Loucy (cell line): ENCODE results near the gene NOL4.

Source experiments
- CTCF ChIP-seq: fragments of 200-600 bp; sonication (generic); conservative IDR thresholded peaks from 2 replicates; pipeline ENCODE4 v1.5.1; 2014; ENCODE audit warnings: mild to moderate bottlenecking, antibody characterized with exemption, low read length
- EZH2phosphoT487 ChIP-seq: fragments of 200-600 bp; IDR thresholded peaks from 2 replicates; pipeline ENCODE4 v1.6.1; 2018; ENCODE audit warnings: antibody characterized with exemption, mild to moderate bottlenecking, moderate library complexity, borderline replicate concordance

GRCh38 chr18:34221971-34222306 lies 2.8 kb downstream of the NOL4 start:
- no peak for TF ChIP-seq CTCF
- TF ChIP-seq EZH2phosphoT487: no peak
